Cardiac atrium fibroblast (primary cell): ENCODE measurements around the gene BBC3. TPM values are rescaled to one million over a fixed set of nuclear protein-coding genes. Genes with fewer than 3 reads are reported as not detected.

Experiments used
- total RNA-seq: library from RNA; depleted of rRNA; stranded (reverse); fragments of >200 nt; gene quantifications from 2 replicates; pipeline ENCODE4 v1.2.3, GENCODE V29; 2015

The BBC3 gene
- total RNA-seq: 4.0 and 5.8 TPM in 2 replicates

GRCh38 chr19:47230921-47231214, at the start of gene BBC3:
Gene BBC3 (minus strand): TSS chr19:47231199. CDS start chr19:47228431, 2,768 bp downstream.

GRCh38 chr19:47274071-47274890, 43.3 kb upstream of the BBC3 start, which contains the start of gene INAFM1:
Gene INAFM1 (plus strand): TSS chr19:47274885. CDS start chr19:47274920, 35 bp downstream.

GRCh38 chr19:47255879-47256692, 25.1 kb upstream of the BBC3 start, which contains the start of gene CCDC9:
Gene CCDC9 (plus strand): TSS chr19:47256525. CDS start chr19:47258401, 1,876 bp downstream.

Other genes with a start within 250 kb of the BBC3 start
- 12.8 and 16.2 TPM in 2 replicates for gene NPAS1, start 211.4 kb downstream of the BBC3 start, total RNA-seq
- gene TMEM160, start 182.6 kb downstream of the BBC3 start, total RNA-seq: 19.4 and 44.2 TPM in 2 replicates
- 13.0 and 14.6 TPM in 2 replicates for gene ZC3H4, start 117.4 kb downstream of the BBC3 start, total RNA-seq
- gene SAE1, start 100.4 kb downstream of the BBC3 start, total RNA-seq: 99.1 and 109 TPM in 2 replicates
- 19.7 and 21.7 TPM in 2 replicates for gene CCDC9, start 25.3 kb upstream of the BBC3 start, total RNA-seq
- 6.2 and 9.9 TPM in 2 replicates for gene INAFM1, start 43.7 kb upstream of the BBC3 start, total RNA-seq
- 0.18 and 0.49 TPM in 2 replicates for gene C5AR1, start 78.7 kb upstream of the BBC3 start, total RNA-seq
- not detected in 2 replicates for gene C5AR2, start 101.0 kb upstream of the BBC3 start, total RNA-seq
- gene DHX34, start 118.1 kb upstream of the BBC3 start, total RNA-seq: 7.8 and 8.8 TPM in 2 replicates
- 48.1 and 65.3 TPM in 2 replicates for gene MEIS3, start 188.3 kb upstream of the BBC3 start, total RNA-seq
- under 0.01 and 0.32 TPM in 2 replicates for gene SLC8A2, start 240.7 kb upstream of the BBC3 start, total RNA-seq